AG09309 (cell line): ENCODE measurements around the gene CDH4.

Experiments
- DNase-seq: peaks from one replicate; pipeline ENCODE4 v3.0.0-alpha.2; 2010; ENCODE audit warnings: low read depth
- H3K4me3 ChIP-seq: 2 replicates; pipeline ENCODE4 v1.5.1; 2011; ENCODE audit warnings: mild to moderate bottlenecking, low read depth, low read length, moderate library complexity; ENCODE audit not compliant: control insufficient read depth
- TF ChIP-seq, protein P1 (sequence below): IDR thresholded peaks from 2 replicates; pipeline ENCODE4 v1.5.1; 2011; ENCODE audit warnings: mild to moderate bottlenecking, low read depth, low read length, inconsistent platforms; ENCODE audit not compliant: insufficient read depth, control insufficient read depth; ENCODE audit errors: missing control alignments

The CDH4 gene

DNA sequence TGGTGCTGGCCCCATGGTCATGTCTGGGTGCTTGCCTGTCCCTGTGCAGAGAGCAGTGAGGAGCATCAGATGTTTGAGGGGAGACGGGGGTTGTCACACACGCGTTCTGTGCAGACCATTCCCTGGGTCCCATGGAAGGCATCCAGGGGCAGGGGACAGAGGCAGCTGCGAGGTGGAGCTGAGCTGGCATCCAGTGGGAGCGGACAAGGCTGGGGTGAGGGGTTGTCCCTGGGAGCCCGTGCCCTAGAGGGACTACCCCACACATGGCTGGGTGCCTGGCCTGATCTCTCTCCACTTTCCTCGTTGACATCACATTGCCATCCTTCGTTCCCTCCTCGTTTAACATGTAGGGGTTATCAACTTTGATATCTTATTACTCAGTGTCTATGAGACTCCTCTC is 331.3 kb downstream of the CDH4 start:
- no peak overlapping the region for H3K4me3 ChIP-seq
- TF ChIP-seq, protein P1, sequence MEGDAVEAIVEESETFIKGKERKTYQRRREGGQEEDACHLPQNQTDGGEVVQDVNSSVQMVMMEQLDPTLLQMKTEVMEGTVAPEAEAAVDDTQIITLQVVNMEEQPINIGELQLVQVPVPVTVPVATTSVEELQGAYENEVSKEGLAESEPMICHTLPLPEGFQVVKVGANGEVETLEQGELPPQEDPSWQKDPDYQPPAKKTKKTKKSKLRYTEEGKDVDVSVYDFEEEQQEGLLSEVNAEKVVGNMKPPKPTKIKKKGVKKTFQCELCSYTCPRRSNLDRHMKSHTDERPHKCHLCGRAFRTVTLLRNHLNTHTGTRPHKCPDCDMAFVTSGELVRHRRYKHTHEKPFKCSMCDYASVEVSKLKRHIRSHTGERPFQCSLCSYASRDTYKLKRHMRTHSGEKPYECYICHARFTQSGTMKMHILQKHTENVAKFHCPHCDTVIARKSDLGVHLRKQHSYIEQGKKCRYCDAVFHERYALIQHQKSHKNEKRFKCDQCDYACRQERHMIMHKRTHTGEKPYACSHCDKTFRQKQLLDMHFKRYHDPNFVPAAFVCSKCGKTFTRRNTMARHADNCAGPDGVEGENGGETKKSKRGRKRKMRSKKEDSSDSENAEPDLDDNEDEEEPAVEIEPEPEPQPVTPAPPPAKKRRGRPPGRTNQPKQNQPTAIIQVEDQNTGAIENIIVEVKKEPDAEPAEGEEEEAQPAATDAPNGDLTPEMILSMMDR, result no peak
- no peak for DNase-seq

DNA sequence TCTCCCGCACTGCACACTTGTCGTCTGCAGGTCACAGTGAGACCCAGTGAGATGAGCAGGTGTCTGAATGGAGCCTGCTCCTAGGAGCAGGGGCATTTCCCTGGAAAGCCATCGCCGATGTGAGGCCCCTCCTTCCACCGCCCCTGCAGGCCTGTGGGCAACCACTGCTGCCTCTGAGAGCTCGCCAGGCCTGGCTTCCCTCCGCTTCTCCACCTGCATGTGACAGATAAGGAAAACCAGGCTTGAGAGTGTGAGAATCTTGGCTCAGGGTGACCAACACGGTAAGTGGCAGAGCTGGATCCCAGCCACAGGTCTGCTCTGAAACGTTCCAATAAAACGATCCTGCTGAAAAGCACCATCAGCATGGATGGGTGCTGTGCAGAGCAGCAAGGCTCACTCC is 332.8 kb downstream of the CDH4 start:
- TF ChIP-seq, protein P1, result no peak
- DNase-seq, result no peak
- H3K4me3 ChIP-seq, result no peak overlapping the region

DNA sequence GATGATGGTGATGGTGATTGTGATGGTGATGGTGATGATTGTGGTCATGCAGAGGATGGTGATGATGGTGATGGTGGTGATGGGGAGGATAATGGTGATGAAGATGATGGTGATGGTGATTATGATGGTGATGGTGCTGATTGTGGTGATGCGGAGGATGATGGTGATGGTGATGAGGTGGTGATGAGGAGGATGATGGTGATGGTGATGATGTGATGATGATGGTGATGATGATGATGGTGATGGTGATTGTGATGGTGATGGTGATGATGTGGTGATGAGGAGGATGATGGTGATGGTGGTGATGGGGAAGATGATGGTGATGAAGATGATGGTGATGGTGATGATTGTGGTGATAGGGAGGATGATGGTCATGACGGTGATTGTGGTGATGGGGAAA is 333.7 kb downstream of the CDH4 start:
- H3K4me3 ChIP-seq, result no peak overlapping the region
- TF ChIP-seq, protein P1, result no peak
- no peak for DNase-seq

DNA sequence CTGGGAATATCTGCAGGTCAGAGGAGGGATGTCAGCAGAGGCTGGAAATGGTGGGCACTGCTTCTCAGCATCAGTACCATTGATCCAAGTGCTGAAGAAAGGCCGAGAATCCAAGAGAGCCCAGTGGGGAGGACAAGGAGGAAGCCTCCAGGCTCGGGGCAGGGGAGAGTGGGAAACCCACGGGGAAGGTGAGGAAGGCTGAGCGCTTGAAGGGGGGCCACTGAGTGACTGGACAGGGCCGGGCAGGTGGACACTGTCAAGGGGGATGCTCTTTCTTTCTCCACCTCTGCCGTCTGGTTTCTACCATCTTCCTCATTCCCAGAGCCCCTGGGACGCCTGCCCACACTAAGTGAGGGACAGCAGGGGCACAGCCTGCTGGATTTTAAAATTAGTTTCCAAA is 335.0 kb downstream of the CDH4 start:
- no peak overlapping the region for H3K4me3 ChIP-seq
- TF ChIP-seq, protein P1, result no peak
- DNase-seq, result no peak

DNA sequence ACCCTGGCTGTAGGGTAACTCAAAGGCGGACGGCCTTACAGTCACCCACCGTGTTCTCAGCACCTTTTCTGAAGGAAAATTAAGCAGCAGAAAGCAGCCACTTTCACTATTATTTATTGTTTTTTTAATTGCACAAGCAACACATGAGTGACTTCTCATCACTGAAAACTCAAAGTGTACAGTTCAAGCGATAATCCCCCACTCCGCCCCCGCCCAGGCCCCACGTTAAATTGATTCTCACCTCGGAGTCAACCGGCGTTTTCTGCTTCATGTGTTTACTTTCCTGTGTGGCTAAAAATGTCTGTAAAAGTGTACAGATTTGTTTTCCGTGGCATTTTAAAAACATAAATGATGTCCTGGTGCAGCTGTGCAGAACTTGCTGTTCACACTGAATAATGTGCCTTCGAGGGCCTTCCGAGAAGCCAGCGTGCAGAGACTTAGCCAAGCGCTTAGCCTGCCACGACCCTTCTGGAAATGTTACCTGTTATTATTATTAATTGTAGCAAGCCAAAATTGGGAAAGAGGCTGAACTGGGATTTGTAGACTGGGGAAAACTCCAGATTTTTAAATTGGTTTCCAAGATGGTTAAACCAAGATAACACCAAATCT is 335.7 kb downstream of the CDH4 start:
- DNase-seq, result no peak
- TF ChIP-seq, protein P1, result no peak
- no peak overlapping the region for H3K4me3 ChIP-seq

DNA sequence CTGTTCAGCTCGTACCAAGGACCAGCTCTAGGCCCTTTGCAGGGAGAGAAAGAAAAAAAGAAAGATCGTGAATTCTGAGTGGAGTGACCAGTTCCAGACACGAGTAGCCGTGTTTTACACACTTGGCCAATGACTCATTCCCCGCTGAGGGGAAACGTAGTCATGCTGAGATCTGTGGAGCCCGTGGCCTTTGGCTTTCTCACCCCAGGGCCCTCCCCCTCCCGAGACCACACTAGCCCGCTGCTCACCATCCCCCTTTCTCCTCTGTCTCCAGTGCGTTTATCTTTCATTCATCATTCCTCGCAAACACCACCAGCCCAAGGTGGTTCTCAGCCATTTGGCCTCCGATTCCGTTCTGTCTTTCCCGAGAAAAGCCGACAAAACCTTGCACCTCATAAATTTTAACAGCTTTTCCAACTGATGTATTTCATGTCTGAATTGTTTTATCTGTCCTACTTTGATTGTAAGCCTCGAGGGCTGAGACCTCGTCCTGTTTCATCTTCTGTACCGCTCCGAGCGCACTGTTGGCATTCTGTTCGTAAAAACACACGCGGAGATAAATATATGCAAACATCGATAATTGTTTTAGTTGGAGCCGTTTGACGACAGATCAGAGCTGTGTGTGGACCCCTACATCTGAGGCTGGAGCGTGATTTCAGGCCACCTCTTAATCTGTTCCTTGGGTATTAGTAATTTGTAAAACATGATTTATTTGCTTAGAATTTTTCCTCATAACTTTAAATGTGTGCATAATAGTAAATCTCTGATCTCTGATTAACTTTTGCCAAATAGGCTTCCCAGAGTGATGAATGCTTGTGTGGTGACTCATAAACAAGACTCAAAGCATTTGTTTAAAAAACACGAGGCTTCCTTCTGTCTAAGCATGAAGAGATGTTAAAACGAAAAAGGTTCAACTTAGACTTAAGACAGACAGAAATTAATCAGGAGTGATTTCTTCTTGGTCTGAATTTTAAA is 336.6 kb downstream of the CDH4 start:
- TF ChIP-seq, protein P1, result no peak
- H3K4me3 ChIP-seq, result peak overlapping the region; percentile 8; the same call in 1 of the 2 replicates
- DNase-seq, result peak; percentile 74
